GM18505 (cell line): ENCODE data around the gene MPG.
"Not testable (repeated sequence)": the region's sequence is repeated elsewhere in the genome, so short reads cannot be mapped to it uniquely, and the experiment has no call there.

Experiments used
- ATAC-seq: cut with Tn5 transposase; IDR thresholded peaks from one replicate; pipeline ENCODE4 v1.9.1; 2021; ENCODE audit not compliant: unreplicated experiment
- POLR2A ChIP-seq: IDR thresholded peaks from 4 replicates; pipeline ENCODE4 v1.6.1; 2011; ENCODE audit warnings: borderline replicate concordance; ENCODE audit not compliant: insufficient read depth, insufficient read length; ENCODE audit errors: extremely low read depth

MPG gene

DNA sequence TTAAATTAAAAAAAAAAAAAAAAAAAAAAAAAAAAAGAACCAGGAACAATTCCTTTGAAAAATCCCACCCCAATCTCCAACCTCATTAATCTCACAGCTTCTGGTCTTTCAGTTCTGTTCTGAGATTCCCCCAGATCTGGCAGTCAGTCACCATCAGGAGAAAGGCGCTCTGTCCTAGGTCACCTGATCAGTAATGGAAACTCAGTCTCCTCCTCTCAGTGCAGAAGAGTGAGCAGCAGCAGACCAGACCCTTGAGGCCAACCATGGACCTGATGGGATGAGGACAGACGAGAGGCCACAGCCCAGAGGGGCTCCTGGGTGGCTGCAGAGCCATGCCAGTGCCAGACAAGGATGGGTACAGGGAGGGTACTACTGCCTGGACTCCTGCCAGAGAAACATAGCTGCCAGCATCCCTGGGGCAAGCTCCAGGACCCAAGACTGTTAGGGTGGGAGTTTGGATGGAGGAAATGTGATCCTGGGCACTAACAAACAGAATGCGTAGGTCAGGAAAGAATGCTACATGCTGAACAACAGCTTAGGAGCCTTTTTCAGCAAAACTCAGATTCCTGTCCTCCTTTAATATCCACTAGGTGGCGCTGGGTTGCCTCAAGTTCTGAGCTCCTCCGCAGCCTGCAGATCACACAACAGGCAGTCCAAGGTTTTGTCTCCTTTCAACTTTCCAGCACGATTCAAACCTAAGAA, 28.7 kb downstream of the MPG start:
- no peak for TF ChIP-seq POLR2A
- no peak for ATAC-seq

DNA sequence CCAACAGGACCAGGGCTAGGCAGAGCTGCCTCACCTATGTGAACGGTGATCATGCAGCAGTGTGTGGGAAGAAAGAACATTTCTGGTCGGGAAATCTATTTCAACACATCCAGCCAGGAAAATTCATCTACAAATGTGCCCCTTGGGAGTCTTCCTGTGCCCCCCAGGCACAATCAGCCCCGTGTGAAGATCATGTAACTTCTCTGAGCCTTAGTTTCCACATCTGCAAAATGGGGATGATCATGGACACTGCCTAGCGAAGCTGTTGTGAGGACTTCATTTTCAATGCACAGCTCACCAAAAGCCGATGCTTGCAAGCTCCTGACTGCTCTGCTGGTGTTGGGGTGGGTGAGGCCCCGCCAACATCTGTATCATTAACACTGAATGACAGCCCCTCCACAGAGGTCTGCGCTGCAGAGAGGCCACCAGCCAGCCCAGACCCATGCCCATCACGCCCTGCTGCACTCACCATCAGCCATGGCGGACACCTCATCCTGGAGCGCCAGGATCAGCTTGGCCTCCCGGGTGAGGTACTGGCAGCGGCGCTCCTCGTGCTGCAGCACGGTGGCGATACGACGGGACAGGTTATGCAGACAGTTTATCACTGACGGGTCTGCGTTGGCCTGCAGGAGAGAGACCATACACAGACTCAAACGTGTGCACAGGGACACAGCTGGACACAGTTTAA, 34.3 kb downstream of the MPG start:
- ATAC-seq, result no peak
- TF ChIP-seq POLR2A, result no peak

DNA sequence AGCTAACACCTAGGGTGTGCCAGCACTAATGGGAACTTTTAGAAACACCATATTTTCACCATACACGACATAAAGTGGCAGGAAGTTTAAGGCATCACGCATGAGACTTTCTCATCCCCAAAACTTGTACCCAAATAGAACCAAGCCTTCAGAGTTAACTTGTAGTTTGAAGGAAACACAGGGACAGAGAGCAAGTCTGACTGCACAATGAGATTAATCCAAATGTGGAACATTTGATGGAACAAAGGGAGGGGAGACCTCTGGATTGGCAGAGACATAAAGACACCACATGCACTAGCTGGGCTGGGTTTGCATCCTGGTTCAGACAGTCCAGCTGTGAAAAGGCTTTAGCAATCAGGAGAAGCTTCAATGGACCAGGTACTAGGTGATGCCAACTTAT, 36.3 kb downstream of the MPG start:
- no peak for ATAC-seq
- no peak for TF ChIP-seq POLR2A

DNA sequence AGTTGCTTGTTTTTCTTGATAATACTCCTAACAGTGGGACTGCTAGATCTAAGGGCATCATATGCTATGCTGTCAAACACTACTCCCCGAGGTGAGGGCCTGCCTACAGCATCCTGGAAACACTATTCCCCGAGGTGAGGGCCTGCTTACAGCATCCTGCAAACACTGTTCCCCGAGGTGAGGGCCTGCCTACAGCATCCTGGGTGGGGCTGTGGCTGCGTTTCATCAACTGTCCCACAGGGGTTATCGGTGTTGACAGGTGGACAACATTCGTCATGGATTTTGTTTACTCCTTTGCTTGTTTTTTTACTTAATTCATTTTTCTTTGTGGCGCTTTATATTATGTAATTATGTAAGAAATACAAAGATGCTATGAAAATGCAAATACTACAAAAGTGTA, 38.0 kb downstream of the MPG start:
- no peak for ATAC-seq
- TF ChIP-seq POLR2A, result no peak

DNA sequence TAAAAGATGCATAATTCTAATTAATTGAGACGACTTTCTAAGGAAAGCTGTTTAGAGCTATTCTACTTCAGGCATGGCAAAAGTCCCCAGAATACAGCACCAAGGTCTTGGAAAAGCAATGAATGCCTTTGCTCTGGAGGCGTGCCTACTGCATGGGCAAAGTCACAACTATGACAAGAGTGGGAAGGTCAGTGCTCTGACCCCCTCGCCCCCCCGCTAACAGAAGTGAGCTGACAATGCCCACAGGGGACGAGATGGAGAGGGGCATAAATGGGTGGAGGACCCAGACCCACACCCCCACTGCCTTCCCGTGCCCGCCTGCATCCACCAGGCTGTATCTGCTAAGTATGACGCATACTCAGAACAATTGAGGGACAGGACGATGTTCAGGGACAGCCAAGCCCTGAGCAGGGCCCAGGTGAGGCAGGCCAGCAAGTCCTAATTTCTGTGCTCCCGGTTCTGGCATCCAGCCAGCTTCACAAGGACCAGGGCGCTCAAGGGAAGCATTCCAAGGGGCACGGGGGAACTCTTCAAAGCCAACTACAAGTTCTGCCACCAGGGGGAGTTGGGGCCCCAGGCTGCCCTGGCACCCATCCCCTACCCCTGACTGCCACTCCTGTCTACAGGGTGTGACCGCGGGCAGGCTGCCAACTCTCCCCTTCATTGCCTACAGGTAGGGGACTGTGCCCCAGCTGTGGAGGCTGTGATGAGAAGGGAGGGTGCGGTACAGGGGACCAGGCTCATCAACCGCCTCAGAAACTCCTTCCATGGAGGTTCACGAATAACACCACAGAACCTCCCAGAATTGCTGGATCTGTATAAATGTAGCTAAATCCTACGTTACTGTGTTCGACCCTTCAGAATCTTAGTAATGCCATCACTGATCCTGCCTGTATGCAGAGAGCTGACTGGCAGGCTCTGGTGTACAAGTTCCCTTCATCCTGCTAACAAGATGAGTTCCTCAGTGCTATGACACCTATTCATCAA, 39.6 kb downstream of the MPG start:
- no peak for ATAC-seq
- TF ChIP-seq POLR2A, result no peak

DNA sequence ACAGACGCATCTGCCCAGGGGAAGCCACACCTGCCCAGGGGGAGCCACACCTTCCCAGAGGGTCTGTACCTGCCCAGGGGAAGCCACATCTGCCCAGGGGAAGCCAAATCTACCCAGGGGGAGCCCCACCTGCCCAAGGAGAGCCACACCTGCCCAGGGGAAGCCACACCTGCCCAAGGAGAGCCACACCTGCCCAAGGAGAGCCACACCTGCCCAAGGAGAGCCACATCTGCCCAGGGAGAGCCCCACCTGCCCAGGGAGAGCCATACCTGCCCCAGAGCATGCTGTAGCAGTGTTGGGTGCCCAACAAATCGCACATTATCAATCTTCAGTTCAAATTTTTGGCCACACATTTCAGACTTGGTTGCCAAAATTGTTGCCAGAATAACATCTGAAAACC, 40.8 kb downstream of the MPG start:
- no peak for TF ChIP-seq POLR2A
- ATAC-seq, result no peak

DNA sequence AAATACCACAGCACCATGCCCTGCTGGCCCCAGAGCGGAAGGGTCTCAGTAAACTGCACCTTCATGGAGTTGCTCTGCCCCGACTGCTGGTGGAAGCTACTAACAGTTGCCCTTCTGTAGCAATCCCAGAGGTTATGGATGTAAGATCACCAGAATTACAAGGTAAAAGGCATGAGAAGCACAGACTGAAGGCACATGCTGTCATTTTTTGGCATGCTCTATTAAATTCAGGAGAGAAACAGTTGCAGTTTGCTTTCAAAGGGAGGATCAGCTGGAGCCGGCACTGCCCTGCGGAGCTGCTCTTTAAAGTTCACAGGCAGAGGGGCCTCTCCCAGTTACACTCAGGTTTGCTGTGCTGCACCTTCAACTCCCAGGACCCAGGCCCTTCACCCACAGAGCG, 41.3 kb downstream of the MPG start:
- no peak for ATAC-seq
- no peak for TF ChIP-seq POLR2A

DNA sequence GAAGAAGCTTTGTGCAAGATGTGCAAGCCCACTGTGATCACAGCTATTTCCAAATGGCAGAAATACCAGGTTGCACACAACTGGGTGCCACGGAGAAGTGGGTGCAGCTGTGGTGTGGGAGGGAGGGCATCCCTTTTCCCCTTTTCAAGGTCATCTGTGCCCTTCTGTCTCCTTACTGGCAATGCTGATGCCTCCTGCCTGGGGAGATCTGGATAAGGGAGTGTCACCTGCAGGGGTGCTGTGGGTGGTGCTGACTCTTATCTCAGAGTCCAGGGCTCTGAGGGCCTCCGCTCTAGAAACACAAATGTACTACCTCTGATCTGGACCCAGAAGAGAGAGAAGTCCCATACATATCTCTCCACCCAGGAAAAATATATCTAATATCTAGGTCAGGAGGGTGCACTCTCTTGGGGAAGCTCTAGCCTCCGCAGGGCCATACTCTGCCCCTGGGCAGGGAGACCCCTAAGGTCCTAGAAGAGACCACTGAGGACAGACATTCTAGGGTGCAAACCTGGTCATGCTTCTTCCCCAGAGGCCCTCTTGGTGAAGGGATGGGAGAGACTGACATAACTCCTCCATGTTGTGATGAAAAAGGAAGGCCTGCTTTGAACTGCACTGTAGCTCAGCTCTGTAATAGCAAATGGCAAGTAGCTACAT, 41.9 kb downstream of the MPG start:
- no peak for ATAC-seq
- no peak for TF ChIP-seq POLR2A

DNA sequence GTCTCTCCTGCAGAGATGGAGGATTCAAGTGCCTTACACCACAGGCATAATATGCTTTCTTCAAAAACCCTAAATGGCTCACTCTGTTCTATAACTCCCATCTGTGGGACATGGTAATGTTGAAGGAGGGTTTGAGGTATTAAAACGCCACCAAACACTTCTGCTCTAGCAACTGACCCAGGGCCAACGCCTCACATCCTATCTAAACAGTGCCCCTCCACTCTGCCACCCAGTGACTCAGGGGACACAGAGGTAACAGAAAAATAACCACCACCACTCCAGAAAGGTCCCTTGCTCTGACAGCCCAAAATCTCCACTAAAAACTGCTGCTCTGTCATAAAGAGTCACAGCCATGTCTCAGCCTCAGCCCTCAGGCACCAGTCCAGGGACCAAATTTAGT, 42.7 kb downstream of the MPG start:
- TF ChIP-seq POLR2A, result no peak
- ATAC-seq, result no peak

DNA sequence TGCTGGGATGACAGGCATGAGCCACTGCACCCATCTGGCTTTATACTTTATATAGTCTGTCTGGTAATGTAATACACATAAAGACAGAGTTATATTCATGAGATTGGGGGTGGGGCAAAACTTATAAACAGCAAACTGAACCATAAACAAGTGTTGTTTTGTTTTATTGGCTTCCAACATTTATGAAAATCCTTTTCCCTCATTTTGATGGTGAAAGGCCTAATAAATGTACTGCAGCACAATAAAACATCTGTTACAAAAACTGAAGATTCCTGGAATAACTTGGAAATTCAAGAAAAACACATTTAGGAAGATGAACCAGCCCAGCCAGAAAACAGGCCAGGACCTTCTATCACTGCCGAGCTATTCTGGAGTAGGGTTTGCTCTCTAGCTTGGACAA, 44.3 kb downstream of the MPG start:
- ATAC-seq, result no peak
- TF ChIP-seq POLR2A, result no peak

DNA sequence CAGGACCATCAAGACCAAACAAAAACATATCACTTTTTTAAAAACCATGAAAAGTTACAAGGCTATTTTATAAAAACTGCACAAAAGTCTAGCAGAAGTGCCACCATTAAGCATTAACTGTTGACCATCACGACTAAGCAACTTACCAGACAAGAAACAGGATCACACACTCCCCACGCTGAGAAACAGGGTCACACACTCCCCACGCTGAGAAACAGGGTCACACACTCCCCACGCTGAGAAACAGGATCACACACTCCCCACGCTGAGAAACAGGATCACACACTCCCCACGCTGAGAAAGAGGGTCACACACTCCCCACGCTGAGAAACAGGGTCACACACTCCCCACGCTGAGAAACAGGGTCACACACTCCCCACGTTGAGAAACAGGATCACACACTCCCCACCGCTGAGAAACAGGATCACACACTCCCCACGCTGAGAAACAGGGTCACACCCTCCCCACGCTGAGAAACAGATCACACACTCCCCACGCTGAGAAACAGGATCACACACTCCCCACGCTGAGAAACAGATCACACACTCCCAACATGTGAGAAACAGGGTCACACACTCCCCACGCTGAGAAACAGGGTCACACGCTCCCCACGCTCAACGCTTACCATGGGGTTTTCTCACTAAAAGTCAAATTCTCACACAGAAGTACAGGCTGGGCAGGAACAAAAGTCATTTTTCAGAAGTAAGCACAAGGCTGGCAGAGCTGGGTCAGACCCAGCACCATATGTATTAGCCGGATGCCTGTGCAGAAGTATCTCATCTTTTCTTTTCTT, 45.7 kb downstream of the MPG start:
- not testable (repeated sequence) for ATAC-seq

DNA sequence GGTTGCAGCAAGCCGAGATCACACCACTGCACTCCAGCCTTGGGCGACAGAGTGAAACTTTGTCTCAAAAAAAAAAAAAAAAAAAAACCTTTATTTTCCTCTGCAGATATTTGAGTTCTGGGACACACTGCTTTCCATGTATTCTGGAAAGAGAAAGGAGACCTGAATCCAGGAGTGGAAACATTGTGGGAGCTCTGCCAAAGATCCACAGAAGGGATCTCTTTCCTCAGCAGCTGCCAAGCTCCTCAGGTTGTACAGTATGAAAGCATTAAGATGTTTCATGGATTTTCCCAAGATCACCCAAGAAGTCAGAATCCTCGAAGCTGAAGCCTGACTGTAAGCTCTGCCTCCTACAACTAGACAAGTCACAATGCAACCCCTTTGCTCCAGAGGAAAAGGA, 47.0 kb downstream of the MPG start:
- no peak for ATAC-seq
- TF ChIP-seq POLR2A, result no peak

DNA sequence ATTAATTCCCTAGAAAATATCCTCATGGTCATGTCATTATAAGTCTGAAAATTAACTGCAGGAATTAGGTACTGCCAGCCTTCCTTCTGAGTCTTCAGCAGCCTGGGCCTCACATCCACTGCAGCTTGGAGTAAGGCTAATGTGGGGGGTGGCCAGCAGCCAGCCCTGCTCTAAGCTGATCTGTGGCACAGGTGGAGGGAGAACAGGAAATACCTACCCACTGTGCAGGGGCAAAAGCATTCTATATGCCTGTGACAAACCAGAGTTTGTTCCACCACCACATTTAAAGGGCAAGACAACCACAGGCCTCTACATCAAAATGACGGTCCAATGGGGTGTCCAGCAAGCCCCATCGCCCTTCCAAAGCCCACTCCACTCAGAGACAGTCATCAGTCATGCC, 51.0 kb downstream of the MPG start:
- ATAC-seq, result no peak
- no peak for TF ChIP-seq POLR2A

DNA sequence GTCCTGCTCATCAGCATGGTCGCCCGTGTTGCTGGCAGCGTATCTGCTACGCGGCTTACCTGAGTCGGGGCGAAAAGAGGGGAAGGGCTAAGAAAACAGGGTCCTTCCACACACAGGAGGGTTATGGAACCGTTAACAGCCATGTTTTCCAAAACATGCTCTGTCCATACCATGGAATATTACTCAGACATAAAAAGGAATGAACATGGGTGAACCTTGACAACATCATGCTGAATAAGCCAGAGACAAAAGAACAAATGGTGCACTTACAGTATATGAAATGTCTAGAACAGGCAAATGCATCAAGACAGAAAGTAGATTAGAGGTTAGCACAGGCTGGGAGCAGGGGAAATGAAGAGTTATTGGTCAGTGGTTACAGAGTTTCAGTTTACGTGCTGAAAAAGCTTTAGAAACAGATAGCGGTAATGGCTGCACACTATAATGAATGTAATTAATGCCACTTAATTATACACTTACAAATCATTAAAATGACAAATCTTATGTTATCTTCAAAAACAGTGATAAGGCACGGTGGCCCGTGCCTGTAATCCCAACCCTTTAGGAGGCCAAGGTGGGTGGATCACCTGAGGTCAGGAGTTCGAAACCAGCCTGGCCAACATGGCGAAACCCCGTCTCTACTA, 52.6 kb downstream of the MPG start:
- TF ChIP-seq POLR2A, result no peak
- no peak for ATAC-seq
